KMS-11 (cell line): ENCODE measurements around the gene TIMELESS.

Source experiments
- H2AFZ ChIP-seq: fragments of 200-600 bp; sonication (generic); 2 replicates; pipeline ENCODE4 v1.6.1; 2016; ENCODE audit warnings: antibody characterized with exemption, mixed run types, low read depth
- H3K27ac ChIP-seq: fragments of 200-600 bp; sonication (generic); 2 replicates; pipeline ENCODE4 v1.6.1; 2016; ENCODE audit warnings: mild to moderate bottlenecking, mixed run types
- H3K27me3 ChIP-seq: fragments of 200-600 bp; sonication (generic); 2 replicates; pipeline ENCODE4 v1.6.1; 2017; ENCODE audit warnings: mild to moderate bottlenecking, low read depth, mixed run types, moderate library complexity; ENCODE audit not compliant: insufficient read depth
- H3K36me3 ChIP-seq: fragments of 200-600 bp; sonication (generic); 2 replicates; pipeline ENCODE4 v1.6.1; 2017; ENCODE audit warnings: mild to moderate bottlenecking, mixed run types; ENCODE audit not compliant: insufficient read depth
- H3K4me1 ChIP-seq: fragments of 200-600 bp; sonication (generic); 2 replicates; pipeline ENCODE4 v1.6.1; 2016; ENCODE audit warnings: mild to moderate bottlenecking, low read depth, mixed run types; ENCODE audit not compliant: poor library complexity, severe bottlenecking
- H3K4me2 ChIP-seq: fragments of 200-600 bp; sonication (generic); 2 replicates; pipeline ENCODE4 v1.7.0; 2016; ENCODE audit warnings: mild to moderate bottlenecking, mixed run types
- H3K4me3 ChIP-seq: fragments of 200-600 bp; sonication (generic); IDR thresholded peaks from 2 replicates; pipeline ENCODE4 v1.6.1; 2017; ENCODE audit warnings: low read depth, low read length, mixed read lengths; ENCODE audit not compliant: insufficient read depth
- H3K79me2 ChIP-seq: fragments of 200-600 bp; sonication (generic); 2 replicates; pipeline ENCODE4 v1.6.1; 2016; ENCODE audit warnings: low read depth, mixed run types; ENCODE audit not compliant: insufficient read depth
- H3K9ac ChIP-seq: fragments of 200-600 bp; sonication (generic); 2 replicates; pipeline ENCODE4 v1.6.1; 2016; ENCODE audit warnings: mild to moderate bottlenecking, mixed run types
- H4K20me1 ChIP-seq: fragments of 200-600 bp; sonication (generic); 2 replicates; pipeline ENCODE4 v1.6.1; 2016; ENCODE audit warnings: mild to moderate bottlenecking, mixed run types; ENCODE audit not compliant: insufficient read depth
- CTCF ChIP-seq: fragments of 200-600 bp; sonication (generic); conservative IDR thresholded peaks from 2 replicates; pipeline ENCODE4 v1.6.1; 2017; ENCODE audit warnings: low read depth, mild to moderate bottlenecking, antibody characterized with exemption, low read length, moderate library complexity, mixed read lengths

The TIMELESS gene

DNA sequence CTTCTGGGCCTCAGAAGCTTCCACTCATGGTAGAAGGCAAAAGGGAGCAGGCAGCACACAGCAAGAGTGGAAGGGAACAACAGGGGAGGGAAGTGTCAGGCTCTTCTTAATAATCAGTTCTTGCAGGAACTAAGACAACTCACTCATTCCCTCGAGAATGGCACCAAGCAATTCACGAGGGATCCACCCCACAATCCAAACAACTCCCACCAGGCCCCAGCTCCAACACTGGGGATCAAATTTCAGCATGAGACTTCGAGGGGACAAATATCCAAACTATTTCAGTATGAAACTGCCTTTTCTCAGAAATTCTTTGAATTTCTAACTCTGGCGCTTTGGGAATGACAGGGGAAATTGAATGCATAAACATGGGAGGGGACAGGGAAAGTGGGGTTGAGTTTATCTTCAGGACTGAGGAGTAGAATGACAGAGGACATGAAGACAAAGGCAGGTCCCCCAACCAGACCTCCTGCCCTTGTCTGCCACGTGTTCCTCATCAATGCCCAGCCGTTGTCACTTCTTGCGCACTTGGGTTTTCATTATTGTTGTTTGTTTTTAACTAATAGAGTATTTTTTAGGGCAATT is 62.0 kb downstream of the TIMELESS start:
- H3K27me3 ChIP-seq: no peaks in the 10 kb centered on the region
- no peaks in the 10 kb centered on the region for H3K4me1 ChIP-seq
- no peak for TF ChIP-seq CTCF
- no peak overlapping the region for H3K9ac ChIP-seq
- no peak overlapping the region for H3K4me2 ChIP-seq
- no peaks in the 10 kb centered on the region for H4K20me1 ChIP-seq
- no peak overlapping the region for H2AFZ ChIP-seq
- no peak overlapping the region for H3K4me3 ChIP-seq
- H3K27ac ChIP-seq: no peak overlapping the region
- H3K79me2 ChIP-seq: no peaks in the 10 kb centered on the region
- no peaks in the 10 kb centered on the region for H3K36me3 ChIP-seq

DNA sequence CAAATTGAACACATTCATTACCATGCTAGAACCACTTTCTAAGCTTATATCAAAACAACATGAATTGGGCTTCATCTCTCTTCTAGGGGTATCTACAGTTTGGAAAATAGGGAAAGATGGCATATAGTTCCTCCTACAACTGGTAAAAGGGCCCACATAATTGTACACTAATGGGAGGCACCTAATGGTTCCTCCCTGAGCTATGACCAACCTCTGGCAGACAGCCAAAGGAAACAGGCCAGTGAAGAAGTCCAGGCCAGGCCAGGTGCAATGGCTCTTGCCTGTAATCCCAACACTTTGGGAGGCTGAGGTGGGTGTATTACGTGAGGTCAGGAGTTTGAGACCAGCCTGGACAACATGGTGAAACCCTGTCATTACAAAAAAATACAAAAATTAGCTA is 63.4 kb downstream of the TIMELESS start:
- TF ChIP-seq CTCF: no peak
- no peak overlapping the region for H3K4me2 ChIP-seq

GRCh38 chr12:56382611-56383010 is 66.6 kb downstream of the TIMELESS start:
- H4K20me1 ChIP-seq: no peaks in the 10 kb centered on the region
- H3K4me1 ChIP-seq: no peaks in the 10 kb centered on the region
- H3K36me3 ChIP-seq: no peaks in the 10 kb centered on the region
- H3K4me2 ChIP-seq: no peak overlapping the region
- H3K9ac ChIP-seq: no peak overlapping the region
- no peak for TF ChIP-seq CTCF
- H3K27me3 ChIP-seq: no peaks in the 10 kb centered on the region
- no peak overlapping the region for H2AFZ ChIP-seq
- no peak overlapping the region for H3K4me3 ChIP-seq
- no peaks in the 10 kb centered on the region for H3K79me2 ChIP-seq
- H3K27ac ChIP-seq: no peak overlapping the region

More for the DNA sequence above, 63.4 kb downstream of the TIMELESS start:
- no peaks in the 10 kb centered on the region for H4K20me1 ChIP-seq
- no peaks in the 10 kb centered on the region for H3K27me3 ChIP-seq
- no peak overlapping the region for H3K4me3 ChIP-seq
- no peaks in the 10 kb centered on the region for H3K4me1 ChIP-seq
- no peaks in the 10 kb centered on the region for H3K79me2 ChIP-seq
- no peak overlapping the region for H3K9ac ChIP-seq
- no peak overlapping the region for H2AFZ ChIP-seq
- H3K27ac ChIP-seq: no peak overlapping the region
- no peaks in the 10 kb centered on the region for H3K36me3 ChIP-seq

DNA sequence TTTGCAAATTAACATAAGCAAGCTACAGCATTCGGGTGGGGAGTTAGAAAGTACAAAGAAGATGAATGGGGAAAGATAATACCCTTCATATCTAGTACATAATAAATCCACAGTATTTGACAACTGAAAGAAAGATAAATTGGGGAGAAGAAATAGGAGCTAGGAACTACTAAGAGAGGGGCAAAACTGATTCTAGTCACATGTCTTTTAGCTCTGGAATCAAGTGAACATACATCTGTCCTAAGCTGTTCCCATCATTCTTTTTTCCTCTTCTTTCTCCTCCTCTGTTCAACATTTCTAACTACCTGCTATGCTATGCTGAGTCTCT is 71.3 kb downstream of the TIMELESS start:
- H2AFZ ChIP-seq: no peak overlapping the region
- no peak overlapping the region for H3K27ac ChIP-seq
- no peak overlapping the region for H3K4me3 ChIP-seq

More for the DNA sequence above, 71.3 kb downstream of the TIMELESS start:
- H3K27me3 ChIP-seq: no peaks in the 10 kb centered on the region
- no peaks in the 10 kb centered on the region for H3K36me3 ChIP-seq
- H3K79me2 ChIP-seq: no peaks in the 10 kb centered on the region
- no peak overlapping the region for H3K4me2 ChIP-seq
- peaks cover 7% of the 10 kb centered on the region for H3K4me1 ChIP-seq
- no peak for TF ChIP-seq CTCF
- no peak overlapping the region for H3K9ac ChIP-seq
- H4K20me1 ChIP-seq: no peaks in the 10 kb centered on the region
